GM21786 (cell line): Measurements from ENCODE around the gene SAG.

ENCODE experiments used
- ATAC-seq: cut with Tn5 transposase; IDR thresholded peaks from one replicate; pipeline ENCODE4 v1.9.1; 2021; ENCODE audit not compliant: unreplicated experiment

The SAG gene

DNA sequence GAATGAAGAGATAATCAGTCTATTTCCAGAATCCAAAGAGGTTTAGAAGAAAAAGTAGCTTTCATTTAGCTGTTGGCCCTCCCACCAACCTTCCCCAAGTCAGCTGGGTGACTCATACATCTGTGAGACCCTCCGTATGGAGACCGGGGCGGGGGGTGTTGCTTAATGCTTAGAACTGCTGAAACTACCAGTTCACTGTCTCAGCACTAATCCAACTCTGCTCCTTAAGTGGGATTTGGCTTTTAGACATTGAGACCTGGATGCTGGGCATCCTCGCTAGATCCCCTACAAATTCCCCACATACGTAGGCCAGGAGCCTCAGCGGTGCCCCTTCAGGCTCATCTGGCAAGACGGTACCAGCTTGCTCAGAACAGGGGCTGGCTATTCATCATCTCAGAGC is at the start of gene SAG:
Gene SAG, plus strand, starts transcription at position 252 of the 400 bp plus-strand sequence. CDS start 1,374 bp downstream, outside the sequence.
- no peak for ATAC-seq

DNA sequence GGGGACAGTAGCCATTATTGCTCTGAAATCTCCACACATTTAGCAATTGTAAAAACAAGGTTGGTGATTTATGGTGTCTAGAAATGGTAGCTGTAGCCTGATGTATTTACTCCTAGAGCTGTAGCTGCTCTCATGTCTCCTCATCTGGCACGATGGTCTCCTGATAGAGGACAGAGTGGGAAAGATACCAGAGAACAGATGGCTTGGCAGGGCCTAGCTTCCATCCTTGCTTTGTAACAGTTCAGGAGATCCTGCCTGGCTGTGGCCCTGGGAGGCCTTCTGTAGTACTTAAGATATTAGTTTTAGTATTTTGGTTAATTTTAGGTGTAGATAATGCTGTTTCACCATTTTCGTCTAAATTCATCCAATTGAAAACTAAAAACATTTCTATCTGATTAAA is 49.4 kb upstream of the SAG start:
- no peak for ATAC-seq

DNA sequence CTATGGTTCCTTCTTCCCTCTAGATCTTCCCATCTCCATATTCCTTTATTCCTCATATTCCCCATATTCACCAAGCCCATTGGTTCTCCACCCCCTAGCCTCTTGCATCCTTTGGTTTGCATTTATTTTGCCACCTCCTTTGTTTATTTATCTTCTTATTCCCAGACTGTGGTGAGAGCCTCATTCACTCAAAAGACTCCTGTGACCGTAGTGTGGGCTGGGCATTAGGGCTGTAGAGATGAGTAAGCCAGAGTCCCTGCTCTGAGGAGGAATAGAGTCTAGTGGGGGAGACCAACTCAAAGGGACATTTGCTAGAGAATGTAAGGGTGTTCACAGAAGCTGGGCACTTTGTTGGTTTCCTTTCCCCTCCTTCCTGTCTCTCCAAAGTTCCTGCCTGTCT is 47.9 kb upstream of the SAG start:
- no peak for ATAC-seq

DNA sequence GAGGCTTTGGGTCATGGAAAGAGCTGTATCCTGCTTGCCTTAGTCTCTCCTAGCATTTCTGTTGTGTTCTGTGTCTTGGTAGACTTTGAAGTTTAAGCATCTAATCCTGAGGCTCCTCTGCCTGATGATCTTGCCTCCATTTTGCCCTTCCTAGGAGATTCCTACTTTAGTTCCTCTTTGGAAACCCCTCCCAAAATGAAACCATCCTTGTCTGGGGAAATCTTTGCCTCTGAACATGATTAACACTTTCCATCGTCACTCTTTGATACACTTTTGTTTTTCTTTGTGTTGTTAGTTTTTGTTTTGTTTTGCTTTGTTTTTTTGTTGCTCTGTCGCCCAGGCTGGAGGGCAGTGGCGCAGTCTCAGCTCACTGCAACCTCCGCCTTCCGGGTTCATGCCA is 47.0 kb upstream of the SAG start:
- no peak for ATAC-seq

DNA sequence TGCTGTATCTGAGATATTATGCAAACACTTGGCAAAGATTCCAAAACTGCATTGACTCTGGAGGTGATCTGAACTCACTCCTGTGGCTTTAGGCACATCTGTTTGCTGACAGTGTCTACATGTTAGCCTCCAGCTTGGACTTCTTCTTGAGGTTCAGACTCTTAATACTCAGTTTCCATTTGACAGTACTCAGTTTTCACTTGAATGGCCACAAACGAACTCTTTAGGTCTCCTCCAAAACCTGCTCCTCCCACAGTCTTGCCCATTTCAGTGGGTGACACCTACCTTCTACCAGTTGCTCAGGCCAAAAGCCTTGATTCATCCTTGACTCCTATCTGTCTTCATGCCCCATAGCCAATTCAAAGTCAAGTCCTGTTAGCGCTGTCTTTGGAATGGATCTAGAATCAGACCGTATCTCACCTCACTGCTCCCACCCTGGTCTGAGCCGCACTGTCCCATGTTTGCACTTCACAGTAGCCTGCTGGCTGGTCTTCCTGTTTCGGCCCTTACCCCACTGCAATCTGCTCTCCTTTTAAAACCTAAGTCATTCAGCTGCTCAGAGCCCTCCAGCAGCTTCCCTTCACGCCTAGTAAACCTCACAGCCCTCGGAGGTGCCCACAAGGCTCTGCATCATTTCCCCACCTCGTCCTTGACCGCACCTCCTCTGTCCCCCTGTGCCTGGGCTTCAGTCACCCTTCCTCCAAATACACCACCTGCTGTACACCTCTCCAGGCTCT is 45.6 kb upstream of the SAG start:
- peak; percentile 79 for ATAC-seq

DNA sequence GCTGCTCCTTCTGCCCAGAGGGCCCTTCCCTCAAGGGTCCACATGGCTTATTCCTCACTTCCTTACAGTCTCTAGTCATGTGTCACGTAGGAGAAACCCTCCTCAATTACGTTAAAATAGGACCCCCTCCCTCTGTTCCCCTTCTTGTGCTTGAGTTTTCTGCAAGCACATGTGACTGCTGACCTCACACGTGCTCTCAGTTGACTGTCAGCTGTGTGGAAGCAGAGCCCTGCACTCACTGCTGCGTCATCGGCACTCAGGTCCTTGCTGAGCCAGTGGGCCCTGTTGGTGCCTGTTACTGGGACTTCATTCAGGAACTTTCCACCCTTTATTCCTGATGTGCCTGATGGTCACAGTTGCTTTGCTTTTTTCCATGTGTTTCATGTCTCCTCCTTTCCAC is 45.1 kb upstream of the SAG start:
- no peak for ATAC-seq

DNA sequence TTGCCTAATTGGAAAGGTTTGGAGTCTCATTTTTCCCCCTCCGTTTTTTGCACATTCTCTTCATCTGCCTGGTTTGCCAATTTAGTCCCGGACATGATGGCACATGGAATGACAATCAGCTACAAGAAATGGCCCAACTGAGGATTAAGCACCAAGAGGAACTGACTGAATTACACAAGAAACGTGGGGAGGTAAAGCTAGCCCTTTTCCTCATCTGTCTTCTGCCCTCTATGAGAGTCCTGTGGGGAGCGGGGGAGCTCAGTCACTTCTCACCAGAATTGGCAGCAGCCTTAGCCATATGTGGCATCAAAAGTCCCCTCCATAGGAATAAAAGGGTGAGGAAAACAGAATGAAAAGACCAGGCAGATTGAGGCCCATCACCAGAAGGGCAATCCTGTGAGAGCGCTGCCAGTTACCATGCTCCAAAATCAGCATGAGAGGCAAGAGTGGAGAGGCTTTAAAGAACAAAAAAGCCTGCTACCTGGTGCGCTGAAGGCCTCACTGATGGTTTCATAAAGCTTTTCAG is 44.5 kb upstream of the SAG start:
- no peak for ATAC-seq

DNA sequence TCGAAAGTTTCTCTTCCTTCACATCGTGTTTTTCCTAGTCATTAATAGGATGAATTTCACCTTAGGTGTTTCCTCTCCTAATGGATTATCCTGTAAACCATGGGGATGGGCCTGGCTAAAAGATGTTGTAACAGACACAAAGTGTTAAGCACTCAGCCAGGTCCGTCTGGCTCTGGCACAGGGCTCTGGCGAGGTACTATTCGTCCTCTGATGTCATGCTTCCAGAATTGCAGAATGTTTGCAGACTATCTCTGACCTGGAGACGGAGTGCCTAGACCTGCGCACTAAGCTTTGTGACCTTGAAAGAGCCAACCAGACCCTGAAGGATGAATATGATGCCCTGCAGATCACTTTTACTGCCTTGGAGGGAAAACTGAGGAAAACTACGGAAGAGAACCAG is 42.9 kb upstream of the SAG start:
- no peak for ATAC-seq

DNA sequence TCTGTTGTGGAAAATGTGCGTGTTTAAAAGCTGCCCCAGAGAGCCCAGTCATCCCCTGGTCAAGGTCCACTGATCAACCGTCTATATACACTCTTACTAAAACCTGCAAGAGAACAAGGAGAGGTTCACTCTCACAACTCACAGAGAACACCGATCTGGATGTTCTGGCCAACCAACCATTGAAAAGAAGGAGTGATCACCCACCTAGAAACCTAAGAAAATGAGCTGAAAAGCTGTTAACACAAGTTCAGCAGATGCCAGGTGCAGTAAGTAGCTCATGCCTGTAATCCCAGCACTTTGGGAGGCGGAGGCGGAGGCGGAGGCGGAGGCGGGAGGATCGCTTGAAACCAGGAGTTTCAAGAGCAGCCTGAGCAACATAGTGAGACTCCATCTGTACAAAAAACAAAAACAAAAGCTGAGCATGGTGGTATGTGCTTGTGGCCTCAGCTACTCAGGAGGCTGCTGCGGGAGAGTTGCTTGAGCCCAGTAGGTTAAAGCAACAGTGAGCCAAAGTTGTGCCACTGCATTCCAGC is 41.7 kb upstream of the SAG start:
- no peak for ATAC-seq

DNA sequence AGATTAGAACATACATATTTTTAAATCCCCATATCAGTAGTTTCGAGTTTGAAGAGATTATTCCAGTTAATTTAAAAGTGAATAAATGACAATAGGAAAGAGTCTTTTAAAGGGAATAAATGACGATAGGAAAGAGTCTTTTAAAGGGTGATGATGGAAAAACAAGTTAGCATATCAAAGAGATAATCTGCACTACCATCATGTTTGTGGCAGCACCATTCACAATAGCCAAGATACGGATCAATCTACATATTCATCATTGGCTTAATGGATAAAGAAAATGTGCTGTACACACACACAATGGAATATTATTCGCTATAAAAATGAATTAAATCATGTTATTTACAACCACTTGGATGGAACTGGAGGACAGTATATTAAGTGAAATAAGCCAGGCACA is 41.1 kb upstream of the SAG start:
- no peak for ATAC-seq

DNA sequence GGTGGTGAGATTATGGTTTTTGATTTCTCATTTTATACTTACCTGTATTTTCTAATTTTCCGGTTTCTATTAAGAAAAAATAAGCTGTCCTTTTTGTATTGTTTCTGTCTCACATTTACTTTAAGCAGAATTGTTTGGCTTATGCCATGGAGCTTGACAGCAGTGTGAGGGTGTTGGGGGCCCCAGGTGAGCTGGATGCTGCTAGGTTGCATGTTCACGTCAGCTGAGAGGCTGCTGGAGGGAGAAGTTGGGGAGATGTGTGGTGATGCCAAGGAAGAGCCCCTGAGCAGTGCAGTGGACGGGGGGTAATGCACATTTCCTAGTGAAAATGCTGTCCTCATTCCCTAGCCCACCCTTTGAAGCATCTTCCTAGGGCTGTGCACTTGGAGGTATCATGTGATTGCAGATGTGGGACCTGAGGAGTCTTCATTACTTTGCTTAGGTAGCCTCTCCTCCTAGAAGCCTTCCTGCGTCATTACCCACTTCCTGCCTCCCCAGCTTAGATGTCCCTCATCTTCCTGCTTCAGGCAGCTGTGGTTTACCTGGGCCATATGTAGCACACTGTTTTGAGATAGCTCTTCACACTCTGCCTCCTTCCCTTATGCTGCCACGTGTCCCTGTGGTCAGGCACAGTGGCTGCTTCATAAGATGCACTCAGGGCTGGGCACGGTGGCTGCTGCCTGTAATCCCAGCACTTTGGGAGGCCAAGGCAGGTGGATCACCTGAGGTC is 39.9 kb upstream of the SAG start:
- ATAC-seq, result peak; percentile 89

DNA sequence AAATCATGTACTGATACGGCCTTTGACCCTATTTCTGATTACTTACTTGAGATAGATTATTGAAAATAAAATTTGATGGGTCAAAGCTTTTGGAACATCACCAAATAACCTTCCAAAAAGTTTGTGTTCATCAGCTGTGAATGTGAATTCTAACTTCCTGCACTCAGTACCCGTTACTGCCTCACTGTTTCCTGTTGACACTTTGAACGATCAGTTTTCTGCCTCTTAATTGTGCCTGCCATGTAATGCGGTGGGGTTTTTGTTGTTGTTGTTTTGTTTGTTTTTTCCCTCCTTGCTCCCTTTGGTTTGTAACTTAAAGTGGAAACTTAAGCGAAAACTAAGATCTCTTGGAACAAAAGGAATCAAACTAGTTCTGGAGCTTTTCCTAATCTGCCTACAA is 37.2 kb upstream of the SAG start:
- ATAC-seq, result no peak

DNA sequence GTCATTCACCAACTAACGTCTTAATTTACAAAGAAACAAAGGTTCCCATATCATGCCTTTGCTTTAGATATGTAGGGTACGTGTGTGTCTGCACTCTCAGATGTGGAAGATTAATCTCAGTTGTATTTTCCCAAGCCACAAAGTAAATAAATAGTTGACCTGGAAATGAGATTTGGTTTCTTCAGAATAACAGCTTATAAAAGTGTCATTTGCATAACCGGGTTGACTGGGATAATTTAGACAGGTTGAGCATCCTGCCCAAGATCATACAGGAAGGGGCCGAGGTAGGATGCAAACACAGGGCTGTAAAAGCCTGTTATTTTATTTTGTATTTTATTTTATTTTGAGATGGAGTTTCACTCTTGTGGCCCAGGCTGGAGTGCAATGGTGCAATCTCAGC is 36.7 kb upstream of the SAG start:
- ATAC-seq, result no peak

DNA sequence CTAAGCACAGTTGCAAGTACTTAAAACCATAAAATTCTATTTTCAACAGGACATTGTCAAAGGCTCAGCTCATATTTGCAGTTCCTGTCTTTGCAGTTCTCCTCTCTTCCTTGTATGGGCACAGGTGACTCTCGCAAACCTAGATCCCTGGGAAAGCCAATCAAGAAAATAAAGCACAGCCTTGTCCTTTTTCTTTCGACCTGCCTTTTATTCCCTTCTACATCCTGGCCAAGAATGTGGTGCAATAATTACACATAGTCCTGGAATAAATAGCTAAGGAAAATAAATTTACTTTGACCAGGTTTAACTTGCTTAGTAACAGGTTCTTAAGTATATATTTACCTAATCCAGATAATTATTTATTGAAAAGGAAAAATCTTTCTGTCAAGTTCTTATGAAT is 35.9 kb upstream of the SAG start:
- ATAC-seq, result no peak

DNA sequence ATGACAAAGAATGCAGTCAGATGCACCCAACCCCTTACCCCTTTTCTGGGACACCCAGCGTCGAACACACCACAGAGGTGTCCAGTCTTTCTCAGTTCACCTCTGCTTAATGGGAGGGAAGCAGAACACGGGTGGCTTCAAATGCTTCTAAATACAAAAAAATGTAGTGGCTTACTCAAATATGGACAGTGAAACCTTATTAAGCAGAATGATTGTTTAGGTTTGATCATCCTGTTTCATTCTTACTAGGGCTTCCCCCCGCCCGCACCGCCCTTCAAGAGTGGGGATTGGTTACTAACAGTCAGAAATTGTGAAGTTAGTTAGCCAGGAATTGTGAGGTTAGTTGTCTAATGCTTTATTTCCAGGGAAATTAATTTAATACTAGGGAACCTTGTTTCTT is 34.5 kb upstream of the SAG start:
- ATAC-seq, result no peak

DNA sequence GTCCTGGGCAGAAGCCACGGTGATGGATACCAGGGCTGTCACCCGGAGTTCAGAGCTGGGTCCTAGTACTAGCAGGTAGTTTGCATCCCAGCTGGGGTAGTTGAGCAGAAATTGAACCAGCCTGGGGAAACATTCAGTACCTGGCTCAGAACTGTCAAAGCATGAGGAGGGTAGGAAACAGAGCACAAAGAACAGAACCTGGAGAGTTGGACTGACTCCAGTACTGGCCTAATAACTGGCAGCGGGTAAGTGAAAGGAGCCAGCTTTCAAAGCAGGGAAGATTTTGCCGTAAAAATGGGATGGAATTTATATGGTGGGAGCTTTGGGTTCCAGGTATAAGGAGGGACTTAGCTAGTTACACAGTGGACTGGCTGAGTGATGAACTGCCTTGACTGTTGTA is 32.4 kb upstream of the SAG start:
- no peak for ATAC-seq

DNA sequence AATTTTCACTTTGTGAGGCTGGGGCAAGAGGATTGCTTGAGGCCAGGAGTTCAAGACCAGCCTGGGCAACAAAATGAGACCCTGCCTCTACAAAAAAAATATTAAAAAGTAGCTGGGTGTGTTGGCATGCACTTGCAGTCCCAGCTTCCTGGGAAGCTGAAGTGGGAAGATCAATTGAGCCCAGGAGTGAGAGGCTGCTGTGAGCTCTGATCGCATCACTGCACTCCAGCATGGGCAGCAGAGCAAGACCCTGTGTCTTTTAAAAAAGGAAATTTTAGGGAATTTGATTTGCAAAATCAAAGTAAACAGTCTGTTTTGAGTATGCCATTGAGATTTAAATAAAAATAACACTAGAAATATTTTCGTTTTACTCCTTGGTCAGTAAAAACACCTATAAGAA is 28.7 kb upstream of the SAG start:
- no peak for ATAC-seq

DNA sequence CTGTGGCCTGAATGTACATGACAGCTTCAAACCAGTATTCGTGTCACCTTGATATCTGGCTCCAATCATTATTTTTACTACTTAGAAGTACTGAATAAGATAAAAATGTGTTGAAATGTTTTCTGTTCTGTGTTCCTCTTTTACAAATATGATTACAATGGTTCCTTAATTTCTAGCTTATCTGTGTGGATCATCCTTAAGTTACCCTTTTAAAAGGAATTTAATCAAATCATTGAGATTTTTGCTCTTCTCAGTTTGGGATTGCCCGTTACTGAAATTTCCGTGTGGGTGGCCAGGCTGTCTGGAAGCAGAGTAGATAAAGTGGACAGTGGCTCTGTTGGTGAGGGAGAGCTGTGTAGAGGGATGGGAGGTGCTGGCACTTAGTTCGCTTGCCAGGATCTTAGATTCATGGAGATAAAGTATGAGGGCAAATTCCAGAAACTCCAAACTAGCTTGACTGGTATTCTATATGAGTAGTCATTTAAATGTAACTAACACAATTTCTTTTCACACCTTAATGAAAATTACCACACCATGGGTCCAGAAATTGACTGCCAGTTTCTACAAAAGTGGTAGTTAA is 27.4 kb upstream of the SAG start:
- ATAC-seq, result no peak

DNA sequence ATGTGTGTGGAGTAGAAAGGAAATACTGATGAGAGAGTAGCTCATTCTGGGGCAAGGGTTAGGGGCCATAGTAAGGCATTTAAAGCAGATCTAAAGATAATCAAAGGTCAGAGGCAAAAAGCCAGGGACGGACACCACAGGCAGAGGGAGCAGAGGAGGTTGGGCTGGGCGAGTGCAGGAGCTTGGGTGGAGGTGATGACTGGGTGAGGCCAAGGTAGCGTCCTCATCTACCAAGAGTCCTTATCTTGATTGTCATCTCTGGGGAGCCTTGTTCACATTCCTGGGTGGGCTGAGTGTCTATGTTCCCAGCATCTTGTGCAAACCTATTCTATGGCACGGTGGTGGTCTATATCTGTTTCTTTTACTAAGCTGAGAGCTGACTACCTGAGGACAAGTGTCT is 26.1 kb upstream of the SAG start:
- ATAC-seq, result no peak

DNA sequence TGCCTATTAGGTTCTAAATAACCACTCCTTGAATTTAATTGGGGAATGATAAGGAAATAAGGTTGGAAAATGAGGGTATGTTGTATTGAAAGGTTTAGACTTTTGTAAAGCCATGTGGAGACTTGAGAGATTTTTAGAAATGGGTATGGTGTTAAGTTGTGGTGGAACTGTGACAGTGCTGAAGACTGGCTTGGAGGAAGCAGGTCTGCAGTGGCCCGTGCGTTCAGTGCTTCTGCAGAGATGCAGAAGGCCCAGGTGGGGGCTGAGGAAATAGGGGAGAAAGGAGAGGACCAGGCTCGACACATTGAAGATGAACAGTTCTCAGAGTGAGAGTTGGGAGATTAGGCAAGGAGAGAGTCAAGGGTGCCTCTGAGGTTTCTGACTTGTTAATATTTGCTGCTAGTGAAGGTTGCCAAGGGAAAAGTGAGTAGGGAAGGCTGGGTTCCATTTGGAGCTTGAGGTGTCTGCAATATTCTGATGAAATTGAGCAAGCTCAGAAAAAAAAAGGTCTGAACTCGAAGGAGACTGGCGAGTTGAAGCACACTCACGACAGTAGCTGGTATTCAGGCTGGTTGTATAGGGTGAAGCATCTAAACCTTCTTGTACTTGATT is 25.5 kb upstream of the SAG start:
- no peak for ATAC-seq

DNA sequence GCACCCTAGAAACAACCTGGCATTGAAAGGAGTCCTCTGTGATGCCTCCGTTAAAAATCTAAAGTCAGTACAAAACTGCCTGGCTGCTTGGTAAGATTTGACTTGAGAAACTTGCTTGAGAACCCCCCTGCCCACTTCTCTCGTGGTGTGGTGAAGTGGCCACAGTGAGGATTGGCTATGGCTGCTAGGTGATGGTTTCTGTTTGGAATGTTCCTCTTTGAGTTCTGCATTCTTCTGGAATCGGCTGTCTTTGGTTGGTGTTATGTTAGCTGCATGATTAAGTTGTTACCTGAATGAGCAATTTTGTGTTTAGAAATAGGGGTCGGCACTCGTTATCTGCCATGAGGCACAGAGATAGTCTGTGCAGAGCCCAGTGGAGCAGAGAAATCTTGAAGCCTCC is 21.7 kb upstream of the SAG start:
- no peak for ATAC-seq

DNA sequence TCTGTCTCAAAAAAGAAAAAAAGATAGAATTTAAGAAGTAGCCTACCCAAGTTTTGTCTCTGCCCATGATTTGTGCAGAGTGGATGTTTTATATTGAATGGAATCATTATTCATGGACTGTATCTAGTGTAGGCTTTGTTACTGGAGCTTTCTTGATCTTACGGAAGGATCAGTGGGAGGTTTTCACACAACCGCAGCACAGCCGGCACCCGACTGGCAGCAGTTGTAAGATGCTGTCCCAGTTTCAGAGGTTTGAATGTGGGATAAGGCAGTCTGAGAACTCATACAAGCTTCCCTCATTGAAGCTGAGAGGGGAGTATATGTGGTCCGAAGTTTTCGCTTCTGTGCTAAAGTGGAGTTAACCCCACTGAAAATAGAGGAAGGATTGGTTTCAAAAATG is 19.7 kb upstream of the SAG start:
- no peak for ATAC-seq
